GM18868 (cell line): ENCODE measurements around the gene SHROOM3.

Source experiments
- ATAC-seq: cut with Tn5 transposase; IDR thresholded peaks from one replicate; pipeline ENCODE4 v1.9.1; 2021; ENCODE audit warnings: mild to moderate bottlenecking, moderate library complexity; ENCODE audit not compliant: unreplicated experiment

The SHROOM3 gene

GRCh38 chr4:76589872-76590797 is 155.1 kb downstream of the SHROOM3 start:
- ATAC-seq, result no peak

- ATAC-seq, result no peak
Measured at GRCh38 chr4:76590798-76591281, 155.8 kb downstream of the SHROOM3 start.

- no peak for ATAC-seq
Measured at GRCh38 chr4:76591992-76592391, 157.0 kb downstream of the SHROOM3 start.

- no peak for ATAC-seq
Measured at GRCh38 chr4:76592460-76592859, 157.4 kb downstream of the SHROOM3 start.

GRCh38 chr4:76594173-76594572 is 159.1 kb downstream of the SHROOM3 start:
- no peak for ATAC-seq

GRCh38 chr4:76595435-76595834 is 160.4 kb downstream of the SHROOM3 start:
- ATAC-seq, result no peak

GRCh38 chr4:76596713-76597112 is 161.7 kb downstream of the SHROOM3 start:
- no peak for ATAC-seq

- no peak for ATAC-seq
Measured at GRCh38 chr4:76597423-76597979, 162.5 kb downstream of the SHROOM3 start.

- no peak for ATAC-seq
Measured at GRCh38 chr4:76600447-76600846, 165.4 kb downstream of the SHROOM3 start.

- no peak for ATAC-seq
Measured at GRCh38 chr4:76601791-76602190, 166.8 kb downstream of the SHROOM3 start.

GRCh38 chr4:76605099-76605563 is 170.1 kb downstream of the SHROOM3 start:
- ATAC-seq, result no peak

GRCh38 chr4:76606645-76607265 is 171.7 kb downstream of the SHROOM3 start:
- ATAC-seq, result no peak

- peak; percentile 96 for ATAC-seq
Measured at GRCh38 chr4:76607266-76607799, 172.3 kb downstream of the SHROOM3 start.

GRCh38 chr4:76607846-76608245 is 172.8 kb downstream of the SHROOM3 start:
- peak; percentile 11 for ATAC-seq

- peak; percentile 42 for ATAC-seq
Measured at GRCh38 chr4:76608549-76608948, 173.5 kb downstream of the SHROOM3 start.

GRCh38 chr4:76610751-76611547 is 175.9 kb downstream of the SHROOM3 start:
- ATAC-seq, result no peak

- no peak for ATAC-seq
Measured at GRCh38 chr4:76611616-76612207, 176.7 kb downstream of the SHROOM3 start.

- no peak for ATAC-seq
Measured at GRCh38 chr4:76614589-76614988, 179.6 kb downstream of the SHROOM3 start.

- ATAC-seq, result no peak
Measured at GRCh38 chr4:76615999-76616398, 181.0 kb downstream of the SHROOM3 start.

- no peak for ATAC-seq
Measured at GRCh38 chr4:76616526-76616925, 181.5 kb downstream of the SHROOM3 start.
